Mesodermal cell (in vitro differentiated cells): ENCODE data around the gene JARID2.

Source experiments
- H3K27ac ChIP-seq: 2 replicates; pipeline ENCODE4 v1.7.0; 2013; ENCODE audit warnings: mild to moderate bottlenecking, low read depth, low read length, moderate library complexity; ENCODE audit not compliant: severe bottlenecking
- H3K36me3 ChIP-seq: 2 replicates; pipeline ENCODE4 v1.7.1; 2013; ENCODE audit warnings: mild to moderate bottlenecking, low read length, moderate library complexity; ENCODE audit not compliant: control insufficient read depth, insufficient read depth
- H3K4me1 ChIP-seq: one replicate; pipeline ENCODE4 v1.7.1; 2013; ENCODE audit warnings: mild to moderate bottlenecking, low read length; ENCODE audit not compliant: insufficient read depth, control insufficient read depth, poor library complexity, severe bottlenecking
- H3K4me3 ChIP-seq: 2 replicates; pipeline ENCODE4 v1.7.0; 2013; ENCODE audit warnings: low read length, control low read depth, mild to moderate bottlenecking; ENCODE audit not compliant: insufficient read depth, poor library complexity, severe bottlenecking; ENCODE audit errors: extremely low read depth
- H3K9me3 ChIP-seq: 2 replicates; pipeline ENCODE4 v1.7.1; 2013; ENCODE audit warnings: mild to moderate bottlenecking, low read length, moderate library complexity; ENCODE audit not compliant: control insufficient read depth
- WGBS, 2 experiments: methylation state at CpG; one replicate each; pipeline ENCODE4 v1.1.5; 2013; ENCODE audit warnings: missing lambda C conversion rate in 2 of 2; ENCODE audit not compliant: insufficient coverage in 2 of 2; 5-methylcytosine and 5-hydroxymethylcytosine counted together

The JARID2 gene

GRCh38 chr6:15493437-15494168 is 247.7 kb downstream of the JARID2 start:
- 81 to 95% methylated on average over 2 to 7 of the region's 9 CpGs for WGBS, 2 experiments
- Histone ChIP-seq H3K27ac (no peak overlapping the region), H3K4me1 (peaks cover 13% of the 10 kb centered on the region), H3K9me3 (no peaks in the 10 kb centered on the region), H3K4me3 (no peak overlapping the region), H3K36me3 (peaks cover 46% of the 10 kb centered on the region)

GRCh38 chr6:15495375-15495901 is 249.6 kb downstream of the JARID2 start:
- 94 to 95% methylated on average over 5 to 9 of the region's 10 CpGs for WGBS, 2 experiments
- Histone ChIP-seq H3K4me3 (no peak overlapping the region), H3K36me3 (peaks cover 51% of the 10 kb centered on the region), H3K9me3 (no peaks in the 10 kb centered on the region), H3K27ac (no peak overlapping the region), H3K4me1 (peaks cover 13% of the 10 kb centered on the region)

GRCh38 chr6:15496345-15497131 is 250.7 kb downstream of the JARID2 start:
- WGBS, 2 experiments = 97 to 98% methylated on average over 49 to 60 of the region's 60 CpGs
- no peak overlapping the region for H3K27ac ChIP-seq
- no peaks in the 10 kb centered on the region for H3K9me3 ChIP-seq
- peaks cover 13% of the 10 kb centered on the region for H3K4me1 ChIP-seq
- H3K36me3 ChIP-seq = peaks cover 61% of the 10 kb centered on the region
- H3K4me3 ChIP-seq = no peak overlapping the region

GRCh38 chr6:15498640-15499039 is 252.8 kb downstream of the JARID2 start:
- no peaks in the 10 kb centered on the region for H3K9me3 ChIP-seq
- H3K27ac ChIP-seq = no peak overlapping the region
- H3K4me3 ChIP-seq = no peak overlapping the region
- peaks cover 4% of the 10 kb centered on the region for H3K4me1 ChIP-seq
- WGBS, 2 experiments = 92 to 98% methylated on average over 9 to 11 of the region's 12 CpGs
- peaks cover 76% of the 10 kb centered on the region for H3K36me3 ChIP-seq

- Histone ChIP-seq H3K4me3 (no peak overlapping the region), H3K4me1 (no peaks in the 10 kb centered on the region), H3K27ac (no peak overlapping the region), H3K36me3 (peaks cover 77% of the 10 kb centered on the region), H3K9me3 (no peaks in the 10 kb centered on the region)
- 94 to 95% methylated on average over 11 to 12 of the region's 12 CpGs for WGBS, 2 experiments
Observed at GRCh38 chr6:15499125-15499524, 253.3 kb downstream of the JARID2 start.

GRCh38 chr6:15499591-15499990 is 253.7 kb downstream of the JARID2 start:
- Histone ChIP-seq H3K4me3 (no peak overlapping the region), H3K9me3 (no peaks in the 10 kb centered on the region), H3K4me1 (peaks cover 4% of the 10 kb centered on the region), H3K27ac (no peak overlapping the region), H3K36me3 (peaks cover 80% of the 10 kb centered on the region)
- WGBS, 2 experiments = 91 to 100% methylated on average over 4 to 6 of the region's 9 CpGs

- WGBS, 2 experiments = 93 to 96% methylated on average over 10 to 16 of the region's 16 CpGs
- Histone ChIP-seq H3K4me3 (no peak overlapping the region), H3K4me1 (peaks cover 9% of the 10 kb centered on the region), H3K9me3 (no peaks in the 10 kb centered on the region), H3K36me3 (peaks cover 77% of the 10 kb centered on the region), H3K27ac (no peak overlapping the region)
Observed at GRCh38 chr6:15500078-15500740, 254.3 kb downstream of the JARID2 start.

- Histone ChIP-seq H3K9me3 (no peaks in the 10 kb centered on the region), H3K4me1 (peaks cover 9% of the 10 kb centered on the region), H3K36me3 (peaks cover 75% of the 10 kb centered on the region), H3K4me3 (no peak overlapping the region), H3K27ac (no peak overlapping the region)
- 94% methylated on average over 32 to 37 of the region's 38 CpGs for WGBS, 2 experiments
Observed at GRCh38 chr6:15500901-15501825, 255.3 kb downstream of the JARID2 start.

GRCh38 chr6:15501826-15502445 is 256.1 kb downstream of the JARID2 start:
- 95 to 96% methylated on average over 15 to 17 of the region's 19 CpGs for WGBS, 2 experiments
- H3K4me3 ChIP-seq = no peak overlapping the region
- no peak overlapping the region for H3K27ac ChIP-seq
- H3K36me3 ChIP-seq = peaks cover 73% of the 10 kb centered on the region
- peaks cover 9% of the 10 kb centered on the region for H3K4me1 ChIP-seq
- H3K9me3 ChIP-seq = no peaks in the 10 kb centered on the region
